Measurements from ENCODE around the gene TOPORS.

TOPORS gene

DNA sequence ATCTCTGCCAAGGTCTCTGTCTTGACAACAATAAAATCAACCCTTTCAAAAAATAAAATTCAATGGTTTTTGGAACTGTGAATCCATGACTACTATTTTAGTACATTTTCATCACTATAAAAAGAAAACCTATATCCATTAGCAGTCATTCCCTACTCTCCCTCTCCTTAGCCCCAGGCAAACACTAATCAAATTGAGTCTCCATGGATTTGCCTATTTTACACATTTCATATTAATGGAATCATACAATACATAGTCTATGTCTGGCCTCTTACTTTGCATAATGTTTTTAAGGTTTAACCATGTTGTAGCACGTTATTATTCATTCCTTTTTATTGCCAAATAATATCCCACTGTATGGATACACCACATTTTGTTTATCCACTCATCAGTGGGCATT lies 50.5 kb downstream of the TOPORS start:
- DNase-seq, result no peak

GRCh38 chr9:32500768-32501167 lies 51.6 kb downstream of the TOPORS start:
- no peak for DNase-seq

- no peak for DNase-seq
Observed at GRCh38 chr9:32497921-32498320, 54.5 kb downstream of the TOPORS start.

- no peak for DNase-seq
Observed at GRCh38 chr9:32490601-32491000, 61.8 kb downstream of the TOPORS start.
